Middle frontal gyrus (tissue), 1 donor: ENCODE data around the gene NSG1.
"Not testable (repeated sequence)": the region's sequence is repeated elsewhere in the genome, so short reads cannot be mapped to it uniquely, and the experiment has no call there.

Source experiments
- DNase-seq: peaks from one replicate; pipeline ENCODE4 v3.0.0-alpha.2; 2015; ENCODE audit warnings: low spot score; ENCODE audit errors: extremely low spot score

Gene NSG1, protein sequence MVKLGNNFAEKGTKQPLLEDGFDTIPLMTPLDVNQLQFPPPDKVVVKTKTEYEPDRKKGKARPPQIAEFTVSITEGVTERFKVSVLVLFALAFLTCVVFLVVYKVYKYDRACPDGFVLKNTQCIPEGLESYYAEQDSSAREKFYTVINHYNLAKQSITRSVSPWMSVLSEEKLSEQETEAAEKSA

DNA sequence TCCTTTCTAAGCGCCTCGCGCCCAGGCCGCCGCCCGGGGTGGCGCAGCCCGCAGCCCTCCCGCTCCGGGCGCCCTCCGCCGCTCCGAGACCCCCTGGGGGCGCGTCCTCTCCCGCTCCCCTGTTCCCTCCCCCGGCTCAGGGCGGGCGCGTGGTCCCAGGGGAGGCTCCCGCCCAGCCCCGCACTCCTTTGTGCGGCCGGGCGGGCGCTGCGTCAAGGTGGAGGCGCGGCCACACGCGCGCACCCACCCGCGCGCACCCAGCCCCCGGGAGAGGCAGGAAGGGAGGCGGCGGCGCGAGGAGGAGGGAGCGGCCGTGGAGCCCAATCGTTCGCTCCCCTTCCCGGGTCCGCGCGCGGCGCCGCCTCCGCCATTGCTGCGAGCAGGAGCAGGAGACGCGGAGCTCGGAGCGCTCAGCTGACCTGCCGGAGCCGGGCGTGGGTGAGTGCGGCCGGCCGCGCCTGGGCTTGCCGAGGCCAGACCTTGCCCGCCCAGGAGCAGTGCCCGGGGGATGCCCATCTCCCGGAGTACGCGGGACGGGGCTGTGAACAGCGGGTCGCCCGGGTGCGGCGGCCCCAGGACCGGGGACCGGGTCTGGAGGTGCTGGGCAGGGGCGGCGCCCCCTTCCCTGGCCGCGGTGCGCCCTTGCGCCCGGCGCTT, at the start of gene NSG1:
Gene NSG1 (plus strand): TSS at position 367 of the 657 bp plus-strand sequence. CDS start 528 bp downstream, outside the sequence.
- DNase-seq, result peak; percentile 15

DNA sequence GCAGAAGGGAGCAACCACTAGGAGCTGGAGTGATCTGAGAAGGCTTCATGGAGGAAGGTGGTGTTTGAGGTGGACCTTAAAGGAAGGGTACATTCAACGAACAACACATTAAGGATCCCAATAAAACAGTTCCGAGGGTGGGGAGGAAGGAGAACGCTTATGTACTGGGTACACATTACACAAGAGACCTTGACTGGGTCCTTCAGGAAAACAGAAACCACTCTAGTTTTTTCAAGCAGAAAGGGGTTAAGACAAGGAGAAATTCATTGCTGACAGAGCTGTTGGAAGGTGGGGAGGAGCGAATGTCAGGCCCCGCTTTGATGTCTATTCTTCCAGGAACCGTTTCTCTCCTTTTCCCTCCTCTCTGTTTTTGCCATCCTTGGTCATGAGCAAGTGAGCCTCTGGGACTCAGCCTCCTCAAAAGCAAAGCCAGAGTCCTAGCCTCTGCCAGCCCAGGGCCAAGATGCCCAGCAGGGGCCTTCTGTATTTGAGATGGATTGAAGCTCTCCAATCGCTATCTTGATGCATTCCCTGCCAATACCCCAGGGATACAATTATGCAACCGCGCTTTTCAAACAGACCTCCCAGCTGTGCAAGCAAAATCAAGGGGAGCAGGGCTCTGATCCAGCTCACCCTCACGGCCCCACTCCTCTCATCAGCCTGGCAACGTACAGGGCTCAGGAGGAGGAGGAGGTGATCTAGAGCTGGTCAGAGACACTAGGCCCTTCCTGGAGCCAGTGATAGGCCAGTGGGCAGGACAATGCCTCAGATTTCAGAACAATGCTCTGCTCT, 48.5 kb upstream of the NSG1 start:
- no peak for DNase-seq

DNA sequence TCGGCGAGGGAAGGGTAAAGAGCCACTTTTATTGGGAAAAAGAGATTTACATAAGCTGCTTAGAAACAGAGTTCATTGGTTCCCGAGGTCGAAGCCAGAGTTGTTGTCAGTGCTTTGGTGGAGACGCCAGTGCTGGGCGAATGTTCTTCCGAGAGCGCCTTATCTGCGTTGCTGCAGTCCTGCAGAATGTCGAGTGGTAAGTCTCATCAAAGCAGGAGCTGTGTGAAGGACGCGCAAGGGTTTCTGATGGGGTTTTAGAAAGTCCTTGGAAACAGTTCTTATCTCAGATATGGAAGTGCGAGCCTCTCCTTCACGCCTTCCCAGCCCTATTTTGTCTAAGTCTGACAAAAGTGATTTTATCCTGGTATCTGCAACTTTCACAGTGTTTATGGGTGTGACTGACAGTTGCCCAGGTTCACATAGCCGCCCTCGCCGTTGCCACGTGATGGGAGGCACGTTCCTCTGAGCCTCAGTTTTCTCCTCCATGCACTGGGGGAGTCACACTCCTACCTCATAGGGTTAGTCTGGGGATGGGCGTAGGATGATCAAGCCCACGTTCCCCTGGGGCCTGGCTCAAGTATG, 47.3 kb upstream of the NSG1 start:
- no peak for DNase-seq

DNA sequence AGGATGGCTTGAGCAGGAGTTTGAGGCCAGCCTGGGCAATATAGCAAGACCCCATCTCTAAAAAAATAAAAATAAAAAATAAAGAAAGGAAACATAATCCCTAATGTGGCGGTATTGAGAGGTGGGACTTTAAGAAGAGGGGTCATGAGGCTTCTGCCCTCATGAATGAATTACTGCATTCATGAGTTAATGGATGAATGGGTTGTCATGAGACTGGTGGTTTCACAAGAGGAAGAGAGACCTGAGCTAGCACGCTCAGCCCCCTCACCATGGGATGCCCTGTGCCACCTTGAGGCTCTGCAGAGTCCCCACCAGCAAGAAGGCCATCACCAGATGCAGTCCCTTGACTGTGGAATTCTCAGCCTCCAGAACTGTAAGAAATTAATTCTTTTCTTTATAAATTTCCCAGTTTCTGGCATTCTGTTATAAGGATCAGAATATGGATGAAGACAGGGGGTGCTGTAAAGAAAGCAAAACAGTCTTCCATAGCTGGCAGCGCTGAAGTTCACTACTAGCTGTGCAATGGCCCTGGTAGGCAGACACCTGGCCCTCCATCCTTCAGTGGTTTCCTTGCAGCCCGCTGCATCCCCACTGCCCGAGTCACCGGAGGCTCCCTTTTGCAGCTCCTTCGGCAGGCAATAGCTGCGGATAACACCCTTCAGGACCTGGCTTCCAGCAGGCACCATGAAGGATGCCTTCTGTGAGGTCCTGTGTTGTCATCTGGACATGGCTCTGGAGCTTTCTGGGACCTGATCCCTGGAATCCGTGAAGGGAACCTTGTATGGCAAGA, 44.8 kb upstream of the NSG1 start:
- no peak for DNase-seq

DNA sequence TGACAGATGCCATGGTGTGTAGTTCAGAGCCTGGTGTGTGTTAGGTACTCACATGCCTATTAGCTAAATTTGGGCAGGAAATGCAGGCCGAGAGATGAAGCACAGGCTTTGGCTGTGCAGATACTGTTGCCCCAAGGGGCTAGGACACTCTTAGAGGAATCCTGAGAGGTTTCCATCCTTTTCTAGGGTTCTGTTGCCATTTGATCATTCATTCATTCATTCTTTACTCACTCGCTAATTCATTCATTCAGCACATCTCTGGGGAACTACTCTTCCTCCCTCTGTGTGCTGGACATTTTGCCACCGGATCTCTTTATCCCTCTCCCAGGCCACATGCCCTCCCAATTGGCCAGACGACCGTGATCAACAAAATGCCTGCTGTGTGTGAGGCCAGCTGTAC, 43.9 kb upstream of the NSG1 start:
- no peak for DNase-seq

DNA sequence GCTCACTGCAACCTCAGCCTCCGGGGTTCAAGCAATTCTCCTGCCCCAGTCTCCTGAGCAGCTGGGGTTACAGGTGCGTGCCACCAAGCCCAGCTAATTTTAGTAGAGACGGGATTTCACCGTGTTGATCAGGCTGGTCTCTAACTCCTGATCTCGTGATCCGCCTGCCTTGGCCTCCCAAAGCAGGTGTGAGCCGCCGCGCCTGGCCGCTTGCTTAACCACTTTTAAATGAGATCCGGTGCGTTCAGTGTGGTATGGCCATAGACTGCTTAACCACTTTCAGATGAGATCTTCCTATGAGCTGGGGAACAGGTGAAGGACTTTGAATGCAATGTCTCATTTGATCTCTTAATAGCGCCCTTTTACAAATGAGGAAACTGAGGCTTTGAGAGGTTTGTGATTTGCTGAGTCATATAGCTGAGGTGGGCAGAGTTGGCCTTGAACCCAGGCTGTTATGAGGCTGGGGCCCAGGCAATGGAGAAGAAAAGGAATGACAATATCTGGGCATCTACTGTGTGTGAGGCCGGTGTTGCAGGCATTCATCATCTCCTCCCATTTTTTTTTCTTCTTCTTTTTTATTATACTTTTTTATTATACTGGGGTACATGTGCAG, 41.9 kb upstream of the NSG1 start:
- DNase-seq, result no peak

DNA sequence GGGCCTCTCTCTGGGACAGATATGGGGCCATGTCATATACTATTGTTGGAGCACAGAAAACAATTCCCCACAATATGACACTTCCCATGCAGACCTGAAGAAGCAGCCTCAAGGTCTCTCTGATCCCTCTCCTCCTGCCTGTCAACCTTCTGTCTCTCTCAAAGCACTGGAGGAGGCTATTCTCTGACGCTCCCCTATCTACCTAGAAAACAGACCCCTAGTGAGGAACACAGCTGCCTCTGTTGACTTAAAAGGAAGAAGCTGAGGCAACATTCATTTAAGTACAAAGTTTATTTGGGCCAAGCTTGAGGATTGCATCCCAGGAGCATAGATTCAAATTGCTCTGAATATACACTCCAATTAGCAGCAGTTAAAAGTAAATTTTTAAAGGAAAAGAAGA, 39.3 kb upstream of the NSG1 start:
- no peak for DNase-seq

DNA sequence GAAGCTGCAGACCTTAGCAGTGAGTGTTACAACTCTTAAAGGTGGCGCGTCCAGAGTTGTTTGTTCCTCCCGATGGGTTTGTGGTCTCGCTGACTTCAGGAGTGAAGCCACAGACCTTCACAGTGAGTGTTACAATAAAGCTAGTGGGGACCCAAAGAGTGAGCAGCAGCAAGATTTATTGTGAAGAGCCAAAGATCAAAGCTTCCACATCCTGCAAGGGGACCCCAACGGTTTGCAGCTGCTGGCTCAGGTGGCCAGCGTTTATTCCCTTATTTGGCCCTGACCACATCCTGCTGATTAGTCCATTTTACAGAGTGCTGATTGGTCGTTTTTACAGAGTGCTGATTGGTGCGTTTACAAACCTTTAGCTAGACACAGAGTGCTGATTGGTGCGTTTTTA, 38.3 kb upstream of the NSG1 start:
- DNase-seq, result not testable (repeated sequence)

DNA sequence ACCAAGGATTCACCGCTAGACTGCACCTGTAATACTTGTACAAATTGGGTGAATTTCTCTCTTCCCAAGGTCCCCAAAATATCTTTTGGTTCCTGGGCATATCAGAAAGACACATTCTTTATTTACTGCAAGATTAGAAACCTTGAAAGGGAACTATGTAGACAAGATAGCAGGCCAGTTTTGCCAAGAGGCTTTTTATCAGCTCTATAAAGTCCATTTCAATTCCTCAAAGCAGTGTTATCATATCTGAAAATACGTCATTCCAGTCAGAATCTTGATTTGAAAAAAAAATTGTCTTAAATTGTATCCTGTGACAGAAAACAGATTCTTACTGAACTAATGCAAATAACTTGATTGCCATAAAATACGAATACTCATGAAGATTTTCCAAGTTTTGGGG, 37.0 kb upstream of the NSG1 start:
- no peak for DNase-seq

DNA sequence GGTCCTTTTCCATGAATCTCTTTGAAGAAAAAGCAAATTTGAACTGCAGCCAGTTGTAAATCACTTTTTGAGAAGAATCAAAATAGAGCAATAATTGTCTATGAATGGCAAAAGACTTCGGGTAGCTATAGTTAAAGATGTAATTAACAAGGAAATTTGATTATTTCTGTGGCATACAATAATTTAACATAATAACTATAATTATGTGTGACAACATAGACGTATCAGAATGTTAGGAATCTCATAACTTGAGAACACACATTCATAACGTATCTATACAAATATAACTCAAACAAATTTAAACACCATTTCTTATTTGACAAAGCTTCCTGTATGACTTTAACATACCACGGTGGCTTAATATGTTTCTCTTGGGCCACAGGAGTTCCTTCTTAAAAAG, 36.0 kb upstream of the NSG1 start:
- no peak for DNase-seq

DNA sequence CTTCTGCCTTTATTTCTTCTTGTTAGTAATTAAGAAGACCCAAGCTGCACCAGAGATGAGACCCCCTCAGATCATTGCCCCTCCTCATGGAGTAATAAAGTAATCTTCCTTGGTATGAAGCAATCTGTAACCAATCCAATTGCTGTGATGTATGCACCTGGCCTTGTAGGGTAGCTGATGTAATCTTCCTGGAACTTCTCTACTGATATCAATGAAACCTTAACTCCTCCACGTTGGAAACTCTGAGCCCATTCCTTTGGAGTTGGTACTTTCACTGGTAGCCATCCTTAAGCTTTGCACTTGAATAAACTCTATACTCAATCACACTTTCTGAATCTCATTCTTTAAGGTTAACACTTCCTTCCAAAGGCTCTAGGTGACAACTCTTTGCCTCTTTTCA, 31.6 kb upstream of the NSG1 start:
- no peak for DNase-seq

DNA sequence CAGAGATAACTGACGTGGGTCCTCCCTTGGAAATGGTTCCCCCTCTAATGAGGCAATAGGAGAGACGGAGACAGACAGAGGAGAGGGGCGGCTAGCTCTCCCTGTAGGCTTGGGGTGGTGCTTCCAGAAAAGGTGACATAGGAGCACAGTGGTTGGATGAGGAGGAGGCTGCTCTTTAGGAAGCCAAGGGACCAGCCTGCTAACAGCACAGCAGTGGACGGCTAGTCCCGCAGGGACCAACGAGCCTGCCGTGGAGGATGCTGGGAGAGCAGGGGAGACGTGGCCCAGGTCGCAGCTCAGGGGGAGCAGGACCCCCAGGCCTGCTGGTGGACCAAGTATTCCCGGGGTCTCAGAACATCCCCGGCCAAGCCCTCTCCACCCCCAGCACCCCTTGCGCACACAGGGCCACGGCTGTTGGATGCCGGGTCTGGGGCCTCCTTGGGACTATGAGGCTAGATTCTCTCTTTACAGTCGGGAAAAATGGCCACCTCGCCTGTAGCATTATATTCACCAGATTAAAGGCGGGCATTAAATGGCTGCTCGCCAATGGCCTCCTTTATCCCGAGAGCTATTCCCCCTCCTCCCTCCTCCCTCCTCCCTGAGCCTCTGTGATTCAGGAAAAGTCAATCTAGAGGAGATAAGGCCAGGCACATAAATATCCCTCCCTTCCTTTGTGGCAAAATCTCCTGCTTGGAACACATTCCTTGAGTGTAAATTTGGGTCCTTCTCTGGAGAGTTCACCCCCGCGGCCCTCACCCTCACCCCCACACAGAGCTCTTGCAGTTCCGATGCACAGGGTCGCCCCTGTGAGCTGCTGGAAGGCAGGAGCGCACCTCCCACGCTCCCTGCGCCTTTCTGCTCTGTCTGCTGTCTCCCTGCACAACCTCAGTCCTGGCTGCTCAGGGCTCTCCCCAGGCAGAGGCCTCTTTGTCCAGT, 30.5 kb upstream of the NSG1 start:
- no peak for DNase-seq

DNA sequence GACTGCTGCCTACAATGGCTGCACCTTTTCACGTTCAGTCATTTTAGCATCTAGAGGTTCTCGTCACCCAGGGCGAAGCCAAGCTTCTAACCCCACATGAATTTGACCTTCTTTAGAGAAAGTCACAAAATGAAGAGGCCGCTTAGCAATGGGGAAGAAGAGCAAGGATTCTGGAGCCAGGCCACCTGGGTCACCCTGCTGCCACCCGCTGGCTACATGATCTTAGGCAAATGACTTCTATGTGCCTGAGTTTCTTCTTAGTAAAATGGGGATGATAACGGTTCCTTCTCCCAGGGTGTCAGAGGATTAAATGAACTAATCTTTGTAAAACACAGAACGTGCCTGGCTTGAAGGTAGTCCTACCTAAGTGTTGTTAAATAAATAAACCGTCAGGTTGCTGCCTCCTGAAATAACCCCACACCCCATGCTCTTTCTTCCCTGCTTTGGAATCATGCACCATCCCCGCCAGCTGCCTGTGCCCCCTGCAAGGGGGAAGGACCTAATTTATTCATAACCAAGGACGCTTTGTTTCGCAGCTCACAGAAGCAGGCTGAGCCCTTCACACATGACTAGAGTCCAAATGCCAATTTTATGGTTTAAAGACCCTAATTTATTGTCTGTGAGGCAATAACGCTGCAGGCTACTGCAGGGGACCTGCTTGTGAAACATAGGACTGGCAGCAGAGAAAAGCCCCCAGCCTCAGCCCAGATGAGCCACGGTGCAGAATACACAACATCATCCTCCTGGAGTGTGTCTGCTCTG, 28.6 kb upstream of the NSG1 start:
- DNase-seq, result no peak

DNA sequence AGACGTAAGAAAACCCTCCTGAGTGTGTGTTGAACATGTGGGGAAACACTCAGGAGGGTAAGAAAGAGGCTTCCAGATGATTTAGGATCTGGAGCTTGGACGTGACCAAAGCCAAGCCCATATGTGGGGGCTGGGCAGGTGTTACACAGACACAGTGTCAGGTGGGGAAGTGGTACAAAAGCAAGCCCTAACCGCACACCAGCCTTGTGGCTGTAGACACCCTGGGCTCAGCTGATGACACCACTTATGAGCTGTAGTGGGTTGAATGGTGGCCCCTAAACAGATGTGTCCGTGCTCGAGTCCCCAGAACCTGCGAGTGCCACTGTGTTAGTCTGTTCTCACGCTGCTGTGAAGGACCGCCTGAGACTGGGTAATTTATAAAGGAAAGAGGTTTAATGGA, 25.0 kb upstream of the NSG1 start:
- DNase-seq, result no peak

DNA sequence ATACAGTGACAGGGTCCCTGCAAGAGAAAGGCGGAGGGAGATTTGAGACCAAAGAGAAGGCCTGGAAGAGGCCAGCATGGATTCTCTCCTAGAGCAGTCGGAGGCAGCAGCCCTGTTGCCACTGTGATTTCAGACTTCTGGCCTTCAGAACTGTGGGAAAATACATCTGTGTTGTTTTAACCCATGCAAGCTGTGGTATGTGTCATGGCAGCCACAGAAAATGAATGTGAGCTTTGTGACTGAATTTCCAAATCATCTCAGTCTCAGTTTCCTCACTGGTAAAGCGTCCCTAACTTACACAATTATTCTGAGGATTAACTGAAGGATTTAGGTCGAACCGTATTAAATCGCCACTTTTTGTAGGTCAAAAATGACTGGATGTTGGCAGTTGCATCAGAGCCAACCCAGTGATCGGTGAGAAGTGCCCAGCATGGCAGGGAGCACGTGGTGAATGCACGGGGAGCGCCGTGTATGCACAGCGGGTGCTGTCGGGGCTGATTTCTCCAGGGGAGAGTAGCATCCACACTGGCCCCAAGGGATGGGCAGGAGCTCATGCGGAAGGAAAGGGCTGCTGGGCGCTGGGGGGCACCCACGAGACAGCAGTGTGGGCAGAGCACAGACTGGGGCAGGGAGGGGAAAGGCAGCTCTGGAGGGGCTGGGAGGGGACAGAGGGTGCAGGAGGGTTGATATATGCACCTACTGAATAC, 23.8 kb upstream of the NSG1 start:
- DNase-seq, result no peak

DNA sequence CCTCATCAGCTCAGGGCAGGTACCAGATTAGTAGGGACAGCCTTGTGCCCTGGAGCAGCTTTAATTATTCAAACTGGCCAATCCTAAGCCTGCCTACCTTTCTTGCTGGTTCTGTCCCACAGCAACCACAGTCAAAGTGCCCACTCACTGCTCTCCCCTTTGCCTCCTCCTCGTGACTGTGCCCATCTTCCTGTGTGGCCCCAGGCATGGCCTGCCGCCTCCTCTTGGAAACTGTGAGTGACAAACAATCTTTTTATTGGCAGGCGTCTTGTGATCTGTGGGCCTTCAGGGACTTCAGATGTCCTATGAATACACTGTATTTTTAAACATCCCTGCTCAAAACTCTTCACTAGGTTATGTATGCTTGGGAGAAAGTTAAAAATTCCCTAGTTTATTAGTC, 22.8 kb upstream of the NSG1 start:
- no peak for DNase-seq

DNA sequence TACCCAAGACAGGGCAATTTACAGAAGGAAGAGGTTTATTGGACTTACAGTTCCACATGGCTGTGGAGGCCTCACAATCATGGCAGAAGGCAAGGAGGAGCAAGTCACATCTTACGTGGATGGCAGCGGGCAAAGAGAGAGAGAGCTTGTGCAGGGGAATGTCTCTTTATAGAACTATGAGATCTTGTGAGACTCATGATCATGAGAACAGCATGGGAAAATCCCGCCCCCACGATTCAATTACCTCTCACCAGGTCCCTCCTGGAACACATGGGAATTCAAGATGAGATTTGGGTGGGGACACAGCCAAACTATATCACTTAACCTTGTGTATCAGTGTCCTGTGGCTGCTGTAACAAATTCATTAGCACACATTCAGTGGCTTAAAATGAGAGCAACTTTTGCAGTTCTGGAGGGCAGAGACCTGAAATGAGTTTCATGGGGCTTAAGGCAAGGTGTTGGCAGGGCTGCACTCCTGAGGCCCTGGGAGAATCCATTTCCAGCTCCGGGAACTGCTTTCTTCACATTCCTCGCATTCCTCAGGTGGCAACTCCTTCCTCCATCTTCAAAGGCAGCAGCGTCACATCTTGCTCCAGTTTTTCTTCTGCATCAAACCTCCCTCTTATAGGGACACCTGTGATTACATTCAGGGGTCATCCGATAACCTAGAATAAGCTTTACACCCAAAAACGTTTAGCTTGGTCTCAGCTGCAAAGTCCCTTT, 22.3 kb upstream of the NSG1 start:
- DNase-seq, result no peak
